Bronchial epithelial cell (primary cell): ENCODE measurements around the gene MED26. TPM values are rescaled to one million over a fixed set of nuclear protein-coding genes. Genes with fewer than 3 reads are reported as not detected.

ENCODE experiments used
- DNase-seq: peaks from one replicate; pipeline ENCODE4 v3.0.0-alpha.2; 2010; ENCODE audit warnings: low read depth
- FAIRE-seq: peaks from 2 replicates; lab custom pipeline; 2011; peaks lifted over from hg19 to GRCh38; lab: Jason Lieb, UNC
- H3K27me3 ChIP-seq: 2 replicates; pipeline ENCODE4 v1.5.1; 2011; ENCODE audit warnings: low read length; ENCODE audit not compliant: control insufficient read depth, insufficient read depth
- H3K36me3 ChIP-seq: 2 replicates; pipeline ENCODE4 v1.5.1; 2011; ENCODE audit warnings: low read length; ENCODE audit not compliant: control insufficient read depth, insufficient read depth
- H3K4me3 ChIP-seq: 2 replicates; pipeline ENCODE4 v1.5.1; 2011; ENCODE audit warnings: mild to moderate bottlenecking, low read depth, low read length, control low read depth
- total RNA-seq: library from RNA; depleted of rRNA; stranded (reverse); fragments of >200 nt; gene quantifications from 2 replicates; pipeline ENCODE4 v1.2.1, GENCODE V29; 2014
- TF ChIP-seq, protein P1 (sequence below): IDR thresholded peaks from 2 replicates; pipeline ENCODE4 v1.5.1; 2011; ENCODE audit warnings: mild to moderate bottlenecking, moderate library complexity, low read length, control low read depth, inconsistent platforms; ENCODE audit not compliant: insufficient read depth, severe bottlenecking

The MED26 gene
- total RNA-seq, 1 donor from 2014 or later, result 2.9 TPM

DNA sequence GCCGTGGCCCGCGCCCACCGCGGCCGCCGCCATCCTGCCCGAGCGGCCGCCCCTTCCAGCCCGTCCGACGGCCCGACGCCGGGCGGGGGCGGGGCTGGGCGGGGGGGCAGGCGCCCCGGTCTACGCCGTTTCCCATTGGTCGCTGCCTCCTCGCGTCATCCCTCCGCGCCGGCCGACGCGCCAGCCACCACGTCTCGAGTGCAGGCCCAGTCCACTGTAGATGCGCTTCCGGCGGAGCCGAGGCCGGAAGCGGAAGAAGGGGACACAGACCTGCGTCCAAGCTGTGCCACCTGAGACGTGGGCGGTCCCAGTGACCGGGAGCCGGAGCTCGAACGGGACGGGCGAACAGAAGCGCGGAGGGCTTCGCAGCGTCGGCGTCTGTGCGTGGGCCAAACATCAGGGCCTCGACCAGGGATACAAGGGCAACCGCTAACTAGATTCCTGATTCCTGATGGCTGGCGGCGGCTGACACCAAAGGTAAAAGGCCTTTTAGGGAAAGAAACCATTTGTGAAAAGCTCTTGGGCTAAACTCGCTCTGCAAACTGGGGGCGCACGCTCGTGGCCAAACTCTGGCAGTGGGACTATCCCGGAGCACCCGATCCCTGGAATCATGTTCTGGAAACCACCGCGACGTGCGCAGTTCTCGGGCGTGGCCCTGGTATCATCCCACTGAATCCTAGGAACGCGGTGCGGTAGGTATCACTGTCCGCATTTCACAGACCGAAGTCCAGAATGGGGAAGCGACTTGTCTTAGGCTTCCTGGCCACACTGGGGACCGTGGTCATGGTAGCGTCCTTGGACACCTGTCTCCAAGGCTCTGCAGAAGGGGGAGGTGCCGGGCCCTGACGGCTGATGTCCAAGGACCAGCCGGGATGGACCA, 55.4 kb downstream of the MED26 start, which contains the start of gene SLC35E1:
SLC35E1 (minus strand) TSS at position 84 of the 880 bp plus-strand sequence; CDS start at position 33, 51 bp downstream.
- no peaks in the 10 kb centered on the region for H3K27me3 ChIP-seq
- peaks cover 16% of the 10 kb centered on the region for H3K36me3 ChIP-seq
- no peak for FAIRE-seq
- DNase-seq, result peak; percentile 84
- peak within 1 kb of the TSS; percentile 52 for H3K4me3 ChIP-seq
- TF ChIP-seq, protein P1, sequence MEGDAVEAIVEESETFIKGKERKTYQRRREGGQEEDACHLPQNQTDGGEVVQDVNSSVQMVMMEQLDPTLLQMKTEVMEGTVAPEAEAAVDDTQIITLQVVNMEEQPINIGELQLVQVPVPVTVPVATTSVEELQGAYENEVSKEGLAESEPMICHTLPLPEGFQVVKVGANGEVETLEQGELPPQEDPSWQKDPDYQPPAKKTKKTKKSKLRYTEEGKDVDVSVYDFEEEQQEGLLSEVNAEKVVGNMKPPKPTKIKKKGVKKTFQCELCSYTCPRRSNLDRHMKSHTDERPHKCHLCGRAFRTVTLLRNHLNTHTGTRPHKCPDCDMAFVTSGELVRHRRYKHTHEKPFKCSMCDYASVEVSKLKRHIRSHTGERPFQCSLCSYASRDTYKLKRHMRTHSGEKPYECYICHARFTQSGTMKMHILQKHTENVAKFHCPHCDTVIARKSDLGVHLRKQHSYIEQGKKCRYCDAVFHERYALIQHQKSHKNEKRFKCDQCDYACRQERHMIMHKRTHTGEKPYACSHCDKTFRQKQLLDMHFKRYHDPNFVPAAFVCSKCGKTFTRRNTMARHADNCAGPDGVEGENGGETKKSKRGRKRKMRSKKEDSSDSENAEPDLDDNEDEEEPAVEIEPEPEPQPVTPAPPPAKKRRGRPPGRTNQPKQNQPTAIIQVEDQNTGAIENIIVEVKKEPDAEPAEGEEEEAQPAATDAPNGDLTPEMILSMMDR, result no peak

DNA sequence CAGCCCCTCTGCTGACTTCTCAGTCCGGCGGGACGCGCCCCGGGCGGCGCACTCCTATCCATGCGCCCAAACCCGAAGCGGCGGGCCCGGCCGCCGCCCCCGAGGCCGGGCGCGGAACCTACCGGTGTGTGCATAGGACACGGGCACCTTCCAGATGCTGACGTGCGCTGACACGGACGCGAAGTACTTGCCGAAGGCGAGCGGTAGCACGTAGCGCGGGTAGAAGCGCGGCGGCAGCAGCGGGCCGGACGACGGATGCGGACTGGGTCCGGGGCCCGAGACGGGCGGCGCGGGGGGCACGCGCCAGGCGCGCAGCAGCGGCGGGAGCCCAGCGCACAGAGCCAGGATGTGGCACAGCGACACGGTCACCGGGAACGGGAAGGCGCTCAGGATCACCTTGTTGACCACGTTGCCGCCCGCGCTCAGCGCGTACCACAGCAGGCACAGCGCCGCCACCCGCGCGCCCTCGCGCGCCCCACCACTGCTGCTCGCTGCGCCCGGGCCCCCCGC, 56.1 kb downstream of the MED26 start:
- peaks cover 17% of the 10 kb centered on the region for H3K36me3 ChIP-seq
- DNase-seq (peak; percentile 28), FAIRE-seq (no peak)
- H3K4me3 ChIP-seq, result peak overlapping the region; percentile 52
- no peaks in the 10 kb centered on the region for H3K27me3 ChIP-seq
- TF ChIP-seq, protein P1, result no peak

DNA sequence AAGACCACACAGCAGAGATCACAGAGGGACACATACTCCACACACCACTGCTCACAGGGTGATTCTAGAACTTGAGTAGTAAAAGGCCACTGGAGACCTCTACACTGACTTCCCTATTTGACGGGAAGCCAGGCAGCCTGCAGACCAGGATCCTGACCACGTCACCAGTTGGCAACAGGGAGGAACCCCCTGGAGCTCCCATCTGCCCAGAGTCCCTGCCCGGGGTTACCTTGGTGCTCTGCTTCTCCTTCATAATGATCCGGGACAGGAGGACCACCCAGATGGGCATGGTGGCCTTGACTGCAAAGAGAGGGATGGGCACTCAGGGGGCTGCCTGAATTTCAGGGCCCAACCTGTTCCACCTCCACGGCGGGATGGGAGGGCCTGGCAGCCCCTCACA, 56.7 kb downstream of the MED26 start:
- Histone ChIP-seq H3K27me3 (no peaks in the 10 kb centered on the region), H3K4me3 (peak overlapping the region; percentile 52), H3K36me3 (peaks cover 21% of the 10 kb centered on the region)
- FAIRE-seq, result no peak
- no peak for DNase-seq
- TF ChIP-seq, protein P1, result no peak

DNA sequence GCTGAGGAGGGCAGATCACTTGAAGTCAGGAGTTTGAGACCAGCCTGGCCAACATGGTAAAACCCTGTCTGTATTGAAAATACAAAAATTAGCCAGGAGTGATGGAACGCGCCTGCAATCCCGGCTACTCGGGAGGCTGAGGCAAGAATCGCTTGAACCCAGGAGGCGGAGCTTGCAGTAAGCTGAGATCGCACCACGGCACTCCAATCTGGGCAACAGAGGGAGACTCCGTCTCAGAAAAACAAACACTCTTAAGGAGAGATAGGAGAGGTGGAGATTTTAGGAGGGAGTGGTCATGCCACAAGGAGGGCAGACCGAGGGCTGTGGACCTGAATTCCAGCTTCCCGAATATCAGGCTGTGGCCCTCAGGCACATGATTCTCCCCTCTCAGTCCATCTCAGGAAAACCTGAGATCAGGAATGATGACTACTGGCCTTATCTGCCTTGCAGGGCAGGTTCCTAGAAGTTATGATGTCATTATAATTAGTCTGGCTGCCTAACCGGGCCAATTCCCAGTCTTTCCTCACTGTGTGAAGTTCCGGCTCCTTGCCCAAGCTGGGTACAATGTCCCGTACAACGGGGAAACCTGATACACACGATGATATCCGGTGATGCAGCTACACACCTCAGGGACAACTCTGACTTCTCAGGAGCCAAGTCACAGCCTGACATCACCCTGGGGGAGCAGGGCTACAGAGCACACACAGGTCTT, 58.2 kb downstream of the MED26 start:
- TF ChIP-seq, protein P1, result no peak
- Histone ChIP-seq H3K4me3 (no peak overlapping the region), H3K27me3 (no peaks in the 10 kb centered on the region), H3K36me3 (peaks cover 21% of the 10 kb centered on the region)
- DNase-seq (peak; percentile 85), FAIRE-seq (no peak)

DNA sequence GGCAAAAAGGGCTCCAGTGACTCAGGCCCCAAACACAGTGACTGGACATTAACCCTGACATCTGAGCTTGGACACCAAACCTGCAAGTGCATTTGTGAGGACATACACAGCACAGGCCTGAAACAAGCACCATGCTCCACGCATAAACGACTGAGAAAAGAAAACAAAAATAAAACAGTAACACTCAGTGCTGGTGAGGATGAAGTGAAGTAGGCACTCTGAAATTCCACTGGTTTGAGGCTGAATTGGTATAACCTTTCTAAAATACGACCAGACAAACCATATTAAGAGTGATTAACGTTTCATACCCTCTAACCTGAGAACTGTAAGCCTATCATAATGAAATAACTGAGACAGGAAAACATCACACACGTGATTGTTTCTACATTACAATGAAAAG, 61.3 kb downstream of the MED26 start:
- TF ChIP-seq, protein P1, result no peak
- Histone ChIP-seq H3K27me3 (no peaks in the 10 kb centered on the region), H3K36me3 (peaks cover 32% of the 10 kb centered on the region), H3K4me3 (no peak overlapping the region)
- FAIRE-seq (no peak), DNase-seq (no peak)
